ENCODE data around the gene HSPA6. TPM values are rescaled to one million over a fixed set of nuclear protein-coding genes. Genes with fewer than 3 reads are reported as not detected.
A peak's percentile ranks its signal among the peaks of the same experiment; 100 is the strongest.
"Not testable (repeated sequence)": the region's sequence is repeated elsewhere in the genome, so short reads cannot be mapped to it uniquely, and the experiment has no call there.

The HSPA6 gene
- total RNA-seq, 1 donor: 0.45 TPM

GRCh38 chr1:161560960-161561715 lies 36.8 kb downstream of the HSPA6 start:
- not testable (repeated sequence) for H3K4me3 ChIP-seq (ENCODE audit: low read depth, low read length)
- peak; percentile 5 for TF ChIP-seq CTCF (IDR thresholded peaks at IDR 0.05; ENCODE audit: insufficient read depth, low read length)
- DNase-seq (ENCODE audit: low read depth): peak; percentile 42

- not testable (repeated sequence) for H3K4me3 ChIP-seq (ENCODE audit: low read depth, low read length); DNase-seq (ENCODE audit: low read depth)
Observed at GRCh38 chr1:161562441-161562840, 38.1 kb downstream of the HSPA6 start.

- not testable (repeated sequence) for H3K4me3 ChIP-seq (ENCODE audit: low read depth, low read length); DNase-seq (ENCODE audit: low read depth)
Observed at GRCh38 chr1:161563522-161563921, 39.2 kb downstream of the HSPA6 start.

- H3K4me3 ChIP-seq (ENCODE audit: low read depth, low read length); DNase-seq (ENCODE audit: low read depth): not testable (repeated sequence)
Observed at GRCh38 chr1:161566602-161566960, 42.2 kb downstream of the HSPA6 start.

- not testable (repeated sequence) for DNase-seq (ENCODE audit: low read depth); H3K4me3 ChIP-seq (ENCODE audit: low read depth, low read length)
Observed at GRCh38 chr1:161571703-161572102, 47.4 kb downstream of the HSPA6 start.

Other genes with a start within 250 kb of the HSPA6 start
- 0.09 and 1.2 TPM in 2 replicates for gene MPZ, start 214.6 kb upstream of the HSPA6 start, total RNA-seq (ENCODE audit: low replicate concordance)
- 52.1 and 56.5 TPM in 2 replicates for gene SDHC, start 210.2 kb upstream of the HSPA6 start, total RNA-seq (ENCODE audit: low replicate concordance)
- not detected in 2 replicates for gene CFAP126, start 156.7 kb upstream of the HSPA6 start, total RNA-seq (ENCODE audit: low replicate concordance)
- gene FCGR2A, start 19.1 kb upstream of the HSPA6 start, total RNA-seq (ENCODE audit: low replicate concordance): 0.99 TPM in 1 of 2 replicates, not detected in the other
- gene FCGR3A, start 25.3 kb downstream of the HSPA6 start, total RNA-seq (ENCODE audit: low replicate concordance): not detected in 2 replicates
- not detected in 2 replicates for gene FCGR3B, start 106.6 kb downstream of the HSPA6 start, total RNA-seq (ENCODE audit: low replicate concordance)
- gene FCGR2B, start 138.6 kb downstream of the HSPA6 start, total RNA-seq (ENCODE audit: low replicate concordance): not detected in 2 replicates
- gene FCRLA, start 182.7 kb downstream of the HSPA6 start, total RNA-seq (ENCODE audit: low replicate concordance): 0.90 TPM in 1 of 2 replicates, not detected in the other
- 3.0 and 4.7 TPM in 2 replicates for gene FCRLB, start 197.0 kb downstream of the HSPA6 start, total RNA-seq (ENCODE audit: low replicate concordance)
- 23.6 and 27.8 TPM in 2 replicates for gene DUSP12, start 225.2 kb downstream of the HSPA6 start, total RNA-seq (ENCODE audit: low replicate concordance)
- 13.7 and 32.8 TPM in 2 replicates for gene ATF6, start 241.8 kb downstream of the HSPA6 start, total RNA-seq (ENCODE audit: low replicate concordance)